Neural progenitor cell (in vitro differentiated cells): ENCODE data around the gene TMEM214. TPM values are rescaled to one million over a fixed set of nuclear protein-coding genes. Genes with fewer than 3 reads are reported as not detected.
A peak's percentile ranks its signal among the peaks of the same experiment; 100 is the strongest.

Source experiments
- DNase-seq: peaks from one replicate; pipeline ENCODE4 v3.0.0-alpha.2; 2016; ENCODE audit warnings: low spot score
- H2AFZ ChIP-seq: fragments of 200-600 bp; sonication (generic); replicated peaks from 2 replicates; pipeline ENCODE4 v1.6.1; 2016; ENCODE audit warnings: antibody characterized with exemption
- H3F3A ChIP-seq: fragments of 200-600 bp; sonication (generic); 2 replicates; pipeline ENCODE4 v1.6.1; 2016; ENCODE audit warnings: antibody characterized with exemption, low read depth
- H3K27ac ChIP-seq: fragments of 200-600 bp; sonication (generic); 2 replicates; pipeline ENCODE4 v1.5.1; 2016; ENCODE audit warnings: mild to moderate bottlenecking
- H3K27me3 ChIP-seq: fragments of 200-600 bp; sonication (generic); 2 replicates; pipeline ENCODE4 v1.6.1; 2016; ENCODE audit warnings: mild to moderate bottlenecking, moderate library complexity
- H3K36me3 ChIP-seq: fragments of 200-600 bp; sonication (generic); 2 replicates; pipeline ENCODE4 v1.5.1; 2016
- H3K4me1 ChIP-seq: fragments of 200-600 bp; sonication (generic); 2 replicates; pipeline ENCODE4 v1.6.1; 2016; ENCODE audit warnings: mixed run types
- H3K4me2 ChIP-seq: fragments of 200-600 bp; sonication (generic); 2 replicates; pipeline ENCODE4 v1.6.1; 2016
- H3K4me3 ChIP-seq: fragments of 200-600 bp; sonication (generic); 2 replicates; pipeline ENCODE4 v1.5.1; 2016
- H3K79me2 ChIP-seq: fragments of 200-600 bp; sonication (generic); 2 replicates; pipeline ENCODE4 v1.6.1; 2016; ENCODE audit warnings: low read depth
- H3K9ac ChIP-seq: fragments of 200-600 bp; sonication (generic); 2 replicates; pipeline ENCODE4 v1.6.1; 2016
- H3K9me3 ChIP-seq: fragments of 200-600 bp; sonication (generic); 2 replicates; pipeline ENCODE4 v1.5.1; 2016; ENCODE audit warnings: low read depth
- H4K20me1 ChIP-seq: fragments of 200-600 bp; sonication (generic); 2 replicates; pipeline ENCODE4 v1.6.1; 2016; ENCODE audit warnings: low read depth
- H3K27ac Mint-ChIP-seq: 3 replicates; pipeline ENCODE4 v1.8.0; 2021; ENCODE audit warnings: mixed read lengths
- H3K27me3 Mint-ChIP-seq: 2 replicates; pipeline ENCODE4 v1.8.0; 2022; ENCODE audit warnings: low read depth, mild to moderate bottlenecking, inconsistent platforms, moderate library complexity, mixed read lengths; ENCODE audit not compliant: insufficient read depth
- H3K36me3 Mint-ChIP-seq: 3 replicates; pipeline ENCODE4 v1.8.0; 2021; ENCODE audit warnings: mixed read lengths
- H3K4me1 Mint-ChIP-seq: 3 replicates; pipeline ENCODE4 v1.8.0; 2021; ENCODE audit warnings: mixed read lengths
- H3K4me3 Mint-ChIP-seq: 3 replicates; pipeline ENCODE4 v1.8.0; 2021; ENCODE audit warnings: mild to moderate bottlenecking, moderate library complexity, mixed read lengths
- H3K9me3 Mint-ChIP-seq: 3 replicates; pipeline ENCODE4 v1.8.0; 2020; ENCODE audit warnings: mixed read lengths
- CTCF ChIP-seq: fragments of 200-600 bp; sonication (generic); IDR thresholded peaks from 2 replicates; pipeline ENCODE4 v1.5.1; 2017; ENCODE audit warnings: antibody characterized with exemption, mild to moderate bottlenecking
- EZH2 ChIP-seq: fragments of 200-600 bp; sonication (generic); IDR thresholded peaks from 2 replicates; pipeline ENCODE4 v1.6.1; 2017; ENCODE audit warnings: antibody characterized with exemption, mild to moderate bottlenecking, moderate library complexity
- EZH2phosphoT487 ChIP-seq: fragments of 200-600 bp; sonication (generic); IDR thresholded peaks from 2 replicates; pipeline ENCODE4 v1.6.1; 2017; ENCODE audit warnings: antibody characterized with exemption
- total RNA-seq: library from RNA; depleted of rRNA; stranded (reverse); fragments of >200 nt; gene quantifications from 2 replicates; pipeline ENCODE4 v1.2.3, GENCODE V29; 2015; ENCODE audit warnings: low replicate concordance

Gene TMEM214
- total RNA-seq, 1 donor from 2014 or later: 18.1 TPM

GRCh38 chr2:27025281-27025800 is 7.4 kb upstream of the TMEM214 start:
- no peak overlapping the region for H3K4me3 ChIP-seq
- no peak for DNase-seq
- H4K20me1 ChIP-seq: peaks cover 55% of the 10 kb centered on the region
- no peak for TF ChIP-seq EZH2
- TF ChIP-seq CTCF: no peak
- TF ChIP-seq EZH2phosphoT487: no peak
- no peaks in the 10 kb centered on the region for H3K79me2 ChIP-seq
- Mint-ChIP-seq H3K4me1 (peaks cover 16% of the 10 kb centered on the region), H3K4me3 (no peak overlapping the region), H3K27me3 (no peaks in the 10 kb centered on the region), H3K9me3 (no peaks in the 10 kb centered on the region), H3K27ac (no peak overlapping the region), H3K36me3 (peaks cover 22% of the 10 kb centered on the region)
- no peaks in the 10 kb centered on the region for H3F3A ChIP-seq
- peak overlapping the region; percentile 1 for H3K27ac ChIP-seq
- H3K4me2 ChIP-seq: no peak overlapping the region
- no peaks in the 10 kb centered on the region for H3K36me3 ChIP-seq
- no peaks in the 10 kb centered on the region for H3K4me1 ChIP-seq
- no peak overlapping the region for H2AFZ ChIP-seq
- H3K9ac ChIP-seq: no peak overlapping the region
- H3K27me3 ChIP-seq: no peaks in the 10 kb centered on the region
- no peaks in the 10 kb centered on the region for H3K9me3 ChIP-seq

GRCh38 chr2:27025861-27026851 is 6.6 kb upstream of the TMEM214 start:
- no peaks in the 10 kb centered on the region for H3K36me3 ChIP-seq

GRCh38 chr2:27027211-27027651 is 5.5 kb upstream of the TMEM214 start:
- peaks cover 50% of the 10 kb centered on the region for H4K20me1 ChIP-seq

More at GRCh38 chr2:27025861-27026851, 6.6 kb upstream of the TMEM214 start:
- Histone ChIP-seq H2AFZ (no peak overlapping the region), H3K27ac (no peak overlapping the region), H3K4me1 (no peaks in the 10 kb centered on the region), H3K27me3 (no peaks in the 10 kb centered on the region), H3K9ac (no peak overlapping the region), H3K4me3 (no peak overlapping the region), H3K4me2 (no peak overlapping the region), H4K20me1 (peaks cover 52% of the 10 kb centered on the region), H3K9me3 (no peaks in the 10 kb centered on the region), H3F3A (no peaks in the 10 kb centered on the region), H3K79me2 (no peaks in the 10 kb centered on the region)
- Mint-ChIP-seq H3K9me3 (no peaks in the 10 kb centered on the region), H3K36me3 (peaks cover 24% of the 10 kb centered on the region), H3K27me3 (peaks cover 4% of the 10 kb centered on the region), H3K4me3 (no peak overlapping the region), H3K4me1 (peaks cover 10% of the 10 kb centered on the region), H3K27ac (no peak overlapping the region)
- DNase-seq: no peak
- TF ChIP-seq CTCF (no peak), EZH2phosphoT487 (no peak), EZH2 (no peak)

More at GRCh38 chr2:27027211-27027651, 5.5 kb upstream of the TMEM214 start:
- no peaks in the 10 kb centered on the region for H3K9me3 ChIP-seq
- TF ChIP-seq EZH2phosphoT487 (no peak), CTCF (no peak), EZH2 (no peak)
- no peaks in the 10 kb centered on the region for H3K36me3 ChIP-seq
- H3K27ac ChIP-seq: no peak overlapping the region
- H3K4me3 Mint-ChIP-seq: no peak overlapping the region
- peaks cover 5% of the 10 kb centered on the region for H3K27me3 Mint-ChIP-seq
- H3K4me1 Mint-ChIP-seq: peaks cover 15% of the 10 kb centered on the region
- H3K36me3 Mint-ChIP-seq: peaks cover 25% of the 10 kb centered on the region
- H3K9ac ChIP-seq: no peak overlapping the region
- H3K4me3 ChIP-seq: no peak overlapping the region
- H3K9me3 Mint-ChIP-seq: no peaks in the 10 kb centered on the region
- H3K79me2 ChIP-seq: peaks cover 8% of the 10 kb centered on the region
- H3K27me3 ChIP-seq: no peaks in the 10 kb centered on the region
- no peak overlapping the region for H2AFZ ChIP-seq
- no peak overlapping the region for H3K4me2 ChIP-seq
- H3K27ac Mint-ChIP-seq: no peak overlapping the region
- H3F3A ChIP-seq: no peaks in the 10 kb centered on the region
- H3K4me1 ChIP-seq: no peaks in the 10 kb centered on the region
- no peak for DNase-seq
